GM18870 (cell line): ENCODE measurements around the gene ADAMTS10.
"Not testable (repeated sequence)": the region's sequence is repeated elsewhere in the genome, so short reads cannot be mapped to it uniquely, and the experiment has no call there.

ENCODE experiments used
- ATAC-seq: cut with Tn5 transposase; IDR thresholded peaks from one replicate; pipeline ENCODE4 v1.9.1; 2021; ENCODE audit warnings: moderate library complexity; ENCODE audit not compliant: unreplicated experiment

Gene ADAMTS10

GRCh38 chr19:8610041-8610935, at the start of gene ADAMTS10:
Gene ADAMTS10 (minus strand): TSS chr19:8610715. CDS start chr19:8605710, 5,005 bp downstream.
- ATAC-seq, result no peak

- no peak for ATAC-seq
Observed at GRCh38 chr19:8659905-8660304, 49.4 kb upstream of the ADAMTS10 start.

GRCh38 chr19:8657869-8658268, 47.4 kb upstream of the ADAMTS10 start:
- no peak for ATAC-seq

- no peak for ATAC-seq
Observed at GRCh38 chr19:8655340-8655709, 44.8 kb upstream of the ADAMTS10 start.

- ATAC-seq, result no peak
Observed at GRCh38 chr19:8654591-8655339, 44.2 kb upstream of the ADAMTS10 start.

GRCh38 chr19:8648240-8648639, 37.7 kb upstream of the ADAMTS10 start:
- no peak for ATAC-seq

GRCh38 chr19:8643860-8644653, 33.5 kb upstream of the ADAMTS10 start:
- no peak for ATAC-seq

- ATAC-seq, result no peak
Observed at GRCh38 chr19:8642561-8642960, 32.0 kb upstream of the ADAMTS10 start.

- no peak for ATAC-seq
Observed at GRCh38 chr19:8641908-8642547, 31.5 kb upstream of the ADAMTS10 start.

GRCh38 chr19:8641221-8641907, 30.8 kb upstream of the ADAMTS10 start:
- no peak for ATAC-seq

- ATAC-seq, result no peak
Observed at GRCh38 chr19:8640402-8641004, 30.0 kb upstream of the ADAMTS10 start.

- no peak for ATAC-seq
Observed at GRCh38 chr19:8639821-8640401, 29.4 kb upstream of the ADAMTS10 start.

GRCh38 chr19:8638078-8638619, 27.6 kb upstream of the ADAMTS10 start:
- no peak for ATAC-seq

GRCh38 chr19:8637070-8637469, 26.6 kb upstream of the ADAMTS10 start:
- not testable (repeated sequence) for ATAC-seq

- no peak for ATAC-seq
Observed at GRCh38 chr19:8635422-8635821, 24.9 kb upstream of the ADAMTS10 start.

- no peak for ATAC-seq
Observed at GRCh38 chr19:8631425-8631819, 20.9 kb upstream of the ADAMTS10 start.

GRCh38 chr19:8630796-8631424, 20.4 kb upstream of the ADAMTS10 start:
- ATAC-seq, result no peak

- ATAC-seq, result no peak
Observed at GRCh38 chr19:8629996-8630683, 19.6 kb upstream of the ADAMTS10 start, which contains the start of gene NFILZ. Gene NFILZ (plus strand): TSS chr19:8630633. CDS start chr19:8676766, 46,133 bp downstream.
